ENCODE measurements around the gene TESK2.

- TF ChIP-seq POLR2A (IDR thresholded peaks at IDR 0.05) (no peak), CTCF (IDR thresholded peaks at IDR 0.05) (no peak)
These were observed 184.1 kb downstream of the TESK2 start for GRCh38 chr1:45306905-45307304.

Data from right lobe of liver (tissue), 4 donors.